Measurements from ENCODE around the gene FAM227A.

Gene FAM227A

GRCh38 chr22:38614332-38615063 lies 41.7 kb downstream of the FAM227A start (continued):
- TF ChIP-seq, protein P1, sequence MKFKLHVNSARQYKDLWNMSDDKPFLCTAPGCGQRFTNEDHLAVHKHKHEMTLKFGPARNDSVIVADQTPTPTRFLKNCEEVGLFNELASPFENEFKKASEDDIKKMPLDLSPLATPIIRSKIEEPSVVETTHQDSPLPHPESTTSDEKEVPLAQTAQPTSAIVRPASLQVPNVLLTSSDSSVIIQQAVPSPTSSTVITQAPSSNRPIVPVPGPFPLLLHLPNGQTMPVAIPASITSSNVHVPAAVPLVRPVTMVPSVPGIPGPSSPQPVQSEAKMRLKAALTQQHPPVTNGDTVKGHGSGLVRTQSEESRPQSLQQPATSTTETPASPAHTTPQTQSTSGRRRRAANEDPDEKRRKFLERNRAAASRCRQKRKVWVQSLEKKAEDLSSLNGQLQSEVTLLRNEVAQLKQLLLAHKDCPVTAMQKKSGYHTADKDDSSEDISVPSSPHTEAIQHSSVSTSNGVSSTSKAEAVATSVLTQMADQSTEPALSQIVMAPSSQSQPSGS (tag by site-specific recombination; IDR thresholded peaks at IDR 0.05; ENCODE audit: low read depth) = peak; percentile 91
- TF ChIP-seq ZNF174 (tag by site-specific recombination; IDR thresholded peaks at IDR 0.05) (no peak), BCL6B (tag by site-specific recombination; IDR thresholded peaks at IDR 0.05) (no peak), ZNF529 (tag by site-specific recombination; IDR thresholded peaks at IDR 0.05; ENCODE audit: insufficient replicate concordance) (no peak), ZNF639 (tag by site-specific recombination; IDR thresholded peaks at IDR 0.05) (peak; percentile 21; the same call in 1 of the 2 replicates), KLF8 (tag by site-specific recombination; IDR thresholded peaks at IDR 0.05) (peak; percentile 70), ZNF24 (tag by site-specific recombination; IDR thresholded peaks at IDR 0.05) (peak; percentile 46; the same call in 1 of the 2 replicates), ZNF335 (tag by site-specific recombination; conservative IDR thresholded peaks at IDR 0.05) (0 out of 2 replicates have a peak, but pooled peaks have one; percentile 14), SETDB1 (IDR thresholded peaks at IDR 0.05; ENCODE audit: insufficient read length, low read length) (no peak)

DNA sequence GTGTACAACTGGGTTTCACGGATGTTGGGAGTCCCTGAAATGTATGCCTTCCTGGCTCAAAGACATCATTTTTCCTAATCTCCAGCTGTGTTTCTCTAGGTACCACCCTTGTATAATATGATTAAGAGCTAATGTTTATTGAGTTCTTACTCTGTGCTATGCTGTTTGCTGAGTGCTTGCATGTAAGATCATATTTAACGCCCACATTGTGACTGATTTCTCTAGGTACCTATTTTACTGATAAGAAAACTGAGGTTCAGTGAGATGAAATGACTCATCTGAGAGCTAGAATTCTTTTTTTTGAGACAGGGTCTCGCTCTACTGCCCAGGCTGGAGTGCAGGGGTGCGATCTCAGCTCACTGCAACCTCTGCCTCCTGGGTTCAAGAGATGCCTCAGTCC lies 42.6 kb downstream of the FAM227A start:
- Histone ChIP-seq H3K36me3 (ENCODE audit: control insufficient read depth in 2 of 2, insufficient read depth in 1 of 2, low read length in 2 of 2) (peaks cover 0 to 30% of the 10 kb centered on the region in 2 experiments; a peak in 2 of 3 replicates), H3K4me1 (ENCODE audit: control insufficient read depth, insufficient read depth, low read length) (0 out of 2 replicates have a peak, but pooled peaks cover 3% of the 10 kb centered on the region), H3K27ac (ENCODE audit: extremely low read depth, low read depth, low read length) (no peak overlapping the region), H3K9me3 (ENCODE audit: control insufficient read depth, insufficient read depth, low read depth, low read length) (no peaks in the 10 kb centered on the region), H3K4me3 (ENCODE audit: low read depth, low read length) (no peak overlapping the region)
- ChIA-PET POLR2A (interaction anchor here (0.6 kb wide), 1 partner anchor 11 kb away, joined by 4 read pairs; no protein-coding TSS in a partner anchor), CTCF (interaction anchor here (0.7 to 1.0 kb wide), 2 partner anchors 499 to 512 kb away, joined by 3 to 4 read pairs; no protein-coding TSS in a partner anchor)
- TF ChIP-seq ZNF585B (tag by site-specific recombination; IDR thresholded peaks at IDR 0.05) (no peak), ZNF600 (tag by site-specific recombination; IDR thresholded peaks at IDR 0.05) (no peak), PRDM4 (tag by site-specific recombination; IDR thresholded peaks at IDR 0.05) (no peak)

DNA sequence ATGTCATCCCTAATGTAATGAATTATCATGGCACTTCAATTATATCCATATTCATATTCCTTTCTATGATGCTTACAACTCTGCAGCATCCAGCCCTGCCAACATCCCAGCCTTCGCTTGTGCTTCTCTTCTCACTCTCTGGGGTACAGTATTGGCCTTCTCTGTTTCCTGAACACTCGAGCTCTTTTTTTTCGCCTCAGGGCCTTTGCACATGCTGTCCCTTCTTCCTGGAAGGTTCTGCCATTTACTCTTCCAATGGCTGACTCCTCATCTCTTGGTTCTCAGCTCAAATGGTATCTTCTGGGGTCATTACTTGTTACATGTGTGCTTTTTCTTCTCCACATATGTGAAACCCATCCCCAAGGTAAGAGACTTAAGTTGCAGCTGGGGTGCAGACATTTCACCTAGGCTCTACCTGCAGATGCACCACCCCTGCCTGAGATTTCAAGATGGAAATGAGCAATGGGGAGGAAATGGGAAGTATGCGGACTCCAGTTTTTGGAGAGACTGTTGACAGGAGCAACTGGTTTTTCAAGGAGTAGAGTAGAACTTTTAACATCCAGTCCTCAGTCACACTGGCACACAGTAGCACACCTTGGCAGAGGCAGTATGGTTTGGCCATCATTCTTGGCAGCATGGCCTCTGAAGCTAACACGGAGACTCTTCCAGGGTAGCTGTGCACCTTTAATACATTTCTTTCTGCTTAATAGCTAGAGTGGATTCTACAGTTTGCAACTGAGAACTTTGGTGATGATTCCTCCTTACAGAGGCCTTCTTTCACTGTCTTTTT lies 43.8 kb downstream of the FAM227A start:
- TF ChIP-seq ZNF623 (tag by site-specific recombination; IDR thresholded peaks at IDR 0.05) (peak; percentile 95), PRDM4 (tag by site-specific recombination; IDR thresholded peaks at IDR 0.05) (no peak)
- H3K27ac ChIP-seq (ENCODE audit: extremely low read depth, low read depth, low read length) = no peak overlapping the region
- POLR2A ChIA-PET = no interaction called here
- 0 out of 2 replicates have a peak, but pooled peaks cover 3% of the 10 kb centered on the region for H3K4me1 ChIP-seq (ENCODE audit: control insufficient read depth, insufficient read depth, low read length)
- H3K4me3 ChIP-seq (ENCODE audit: low read depth, low read length) = no peak overlapping the region
- H3K36me3 ChIP-seq (ENCODE audit: control insufficient read depth in 2 of 2, insufficient read depth in 1 of 2, low read length in 2 of 2) = peaks cover 0 to 18% of the 10 kb centered on the region in 2 experiments; a peak in 2 of 3 replicates
- H3K9me3 ChIP-seq (ENCODE audit: control insufficient read depth, insufficient read depth, low read depth, low read length) = no peaks in the 10 kb centered on the region
- CTCF ChIA-PET = no interaction called here

All from HEK293 (cell line).